Stomach (tissue), 9 donors: Measurements from ENCODE around the gene KMT5B. TPM values are rescaled to one million over a fixed set of nuclear protein-coding genes. Genes with fewer than 3 reads are reported as not detected.
A peak's percentile ranks its signal among the peaks of the same experiment; 100 is the strongest.

ENCODE experiments used
- DNase-seq, 2 donors: peaks; one replicate each; pipeline versions ENCODE4 v3.0.0 to v3.0.0-alpha.2; 2013 to 2019
- H3K27ac ChIP-seq, 5 donors: fragments of 200-600 bp in 4 of 5; sonication (generic) in 4 of 5; one replicate each; pipeline ENCODE4 v1.5.1; 2013 to 2019; ENCODE audit warnings: mild to moderate bottlenecking in 1 of 5, moderate library complexity in 1 of 5
- H3K27me3 ChIP-seq, 3 donors: fragments of 200-600 bp; sonication (generic); one replicate each; pipeline ENCODE4 v1.5.1; 2017 to 2019; ENCODE audit warnings: mixed run types in 1 of 3
- H3K36me3 ChIP-seq, 4 donors: fragments of 200-600 bp; sonication (generic); 1 replicate in 3 of 4; 2 replicates in 1 of 4; pipeline ENCODE4 v1.5.1; 2016 to 2019
- H3K4me1 ChIP-seq, 4 donors: fragments of 200-600 bp; sonication (generic); one replicate each; pipeline ENCODE4 v1.5.1; 2016 to 2019
- H3K4me3 ChIP-seq, 4 donors: fragments of 200-600 bp; sonication (generic) in 3 of 4; one replicate each; pipeline ENCODE4 v1.5.1; 2016 to 2019; ENCODE audit warnings: mild to moderate bottlenecking in 1 of 4
- H3K9me3 ChIP-seq, 4 donors: fragments of 200-600 bp; sonication (generic); one replicate each; pipeline ENCODE4 v1.5.1; 2016 to 2019
- CTCF ChIP-seq, 7 experiments: fragments of 450-650 bp in 4 of 7; fragments of 200-600 bp in 3 of 7; sonication (generic) in 3 of 7; IDR thresholded peaks; one replicate each; pipeline ENCODE4 v1.5.1; 2016 to 2019; ENCODE audit warnings: antibody characterized with exemption in 7 of 7, control low read depth in 2 of 7, mild to moderate bottlenecking in 1 of 7
- EP300 ChIP-seq: sonication (generic); formaldehyde crosslinking; IDR thresholded peaks from one replicate; pipeline ENCODE4 v1.6.1; 2017; ENCODE audit warnings: antibody characterized with exemption
- POLR2A ChIP-seq, 4 donors: fragments of 450-650 bp; IDR thresholded peaks; one replicate each; pipeline ENCODE4 v1.6.1; 2016; ENCODE audit warnings: antibody characterized with exemption in 4 of 4, control low read depth in 2 of 4, mild to moderate bottlenecking in 1 of 4, moderate library complexity in 1 of 4
- POLR2AphosphoS5 ChIP-seq, 3 donors: sonication (generic); formaldehyde crosslinking; IDR thresholded peaks; one replicate each; pipeline ENCODE4 v1.6.1; 2016; ENCODE audit warnings: antibody characterized with exemption in 3 of 3
- WGBS, 5 donors: extraction: QIAGEN DNeasy Blood & Tissue Kit in 3 of 5; methylation state at CpG; one replicate each; pipeline versions ENCODE4 v1.1.5 to v1.1.7; 2013 to 2018; 5-methylcytosine and 5-hydroxymethylcytosine counted together
- intact Hi-C: fragments of 100-400 bp; cut with DNase I; formaldehyde crosslinking; loops from one replicate; pipeline ENCODE4 v1.15.1; 2023; ENCODE audit warnings: low total_unique reads
- polyA plus RNA-seq, 3 donors: library from polyadenylated mRNA; stranded (reverse); fragments of 200-250 nt; gene quantifications; one replicate each; pipeline ENCODE4 v1.2.3, GENCODE V29; 2013
- total RNA-seq, 5 donors: library from RNA; depleted of rRNA; stranded (reverse); fragments of >200 nt; gene quantifications; one replicate each; pipeline versions ENCODE4 v1.1.0 to v1.2.3, GENCODE V29; 2014 to 2016
- donor health status: healthy with polysubstance abuse.
- donor health status: Bipolar disorder and iron deficiency.
- donor health status: healthy.

KMT5B gene
- total and polyA plus RNA-seq, 8 donors, result 14.3 to 52.7 (median 25.1) TPM

- H3K27me3 ChIP-seq, result no peaks in the 10 kb centered on the region
- no peak overlapping the region for H3K4me3 ChIP-seq
- no peak overlapping the region for H3K27ac ChIP-seq
- DNase-seq, result no peak
- TF ChIP-seq EP300, result no peak
- no peak for TF ChIP-seq CTCF (IDR thresholded peaks at IDR 0.05)
- no peak for TF ChIP-seq POLR2AphosphoS5 (IDR thresholded peaks at IDR 0.05)
- no peak for TF ChIP-seq POLR2A (IDR thresholded peaks at IDR 0.05)
- peaks cover 25 to 87% (median 58%) of the 10 kb centered on the region in 4 donors for H3K4me1 ChIP-seq
- H3K36me3 ChIP-seq, result no peaks in the 10 kb centered on the region
- H3K9me3 ChIP-seq, result no peaks in the 10 kb centered on the region
- intact Hi-C loops, result no loop called here
Observed at GRCh38 chr11:68196219-68196618, 16.9 kb downstream of the KMT5B start.

- Histone ChIP-seq H3K4me3 (no peak overlapping the region), H3K9me3 (no peaks in the 10 kb centered on the region), H3K27ac (no peak overlapping the region), H3K36me3 (no peaks in the 10 kb centered on the region), H3K4me1 (peaks cover 22 to 84% (median 54%) of the 10 kb centered on the region in 4 donors), H3K27me3 (no peaks in the 10 kb centered on the region)
- TF ChIP-seq POLR2AphosphoS5 (IDR thresholded peaks at IDR 0.05), result no peak
- no peak for TF ChIP-seq EP300
- no peak for TF ChIP-seq POLR2A (IDR thresholded peaks at IDR 0.05)
- no peak for TF ChIP-seq CTCF (IDR thresholded peaks at IDR 0.05)
- WGBS, 5 donors, result 93 to 98% (median 96%) methylated on average over 3 of the region's 3 CpGs
- intact Hi-C loops, result no loop called here
- DNase-seq, result no peak
Observed at GRCh38 chr11:68194675-68195294, 18.3 kb downstream of the KMT5B start.

GRCh38 chr11:68193018-68193417, 20.1 kb downstream of the KMT5B start:
- Histone ChIP-seq H3K4me1 (peaks cover 18 to 83% (median 52%) of the 10 kb centered on the region in 4 donors), H3K36me3 (peaks cover 0 to 7% (median 0%) of the 10 kb centered on the region in 4 donors), H3K27ac (no peak overlapping the region), H3K9me3 (no peaks in the 10 kb centered on the region), H3K4me3 (no peak overlapping the region), H3K27me3 (no peaks in the 10 kb centered on the region)
- TF ChIP-seq EP300 (no peak), CTCF (IDR thresholded peaks at IDR 0.05) (no peak), POLR2A (IDR thresholded peaks at IDR 0.05) (no peak), POLR2AphosphoS5 (IDR thresholded peaks at IDR 0.05) (no peak)
- intact Hi-C loops, result no loop called here
- no peak for DNase-seq
- 70 to 80% (median 78%) methylated on average over 5 of the region's 5 CpGs for WGBS, 5 donors

GRCh38 chr11:68191661-68192579, 21.2 kb downstream of the KMT5B start:
- Histone ChIP-seq H3K4me3 (no peak overlapping the region), H3K4me1 (peaks cover 18 to 73% (median 47%) of the 10 kb centered on the region in 4 donors), H3K27ac (no peak overlapping the region), H3K36me3 (peaks cover 0 to 18% (median 2%) of the 10 kb centered on the region in 4 donors), H3K9me3 (no peaks in the 10 kb centered on the region), H3K27me3 (no peaks in the 10 kb centered on the region)
- WGBS, 5 donors, result 70 to 83% (median 83%) methylated on average over 5 of the region's 5 CpGs
- peak in 1 of 2 donors; percentile 22 for DNase-seq
- intact Hi-C loops, result no loop called here
- TF ChIP-seq POLR2A (IDR thresholded peaks at IDR 0.05), result no peak
